ENCODE data around the gene FAIM2.

FAIM2 gene

GRCh38 chr12:49916129-49916919 is 12.6 kb upstream of the FAIM2 start:
- no peak for DNase-seq

- no peak for DNase-seq
Observed at GRCh38 chr12:49912345-49913255, 8.9 kb upstream of the FAIM2 start.

- DNase-seq = no peak
Observed at GRCh38 chr12:49911213-49911605, 7.5 kb upstream of the FAIM2 start.

- no peak for DNase-seq
Observed at GRCh38 chr12:49910331-49911212, 6.9 kb upstream of the FAIM2 start.

- no peak for DNase-seq
Observed at GRCh38 chr12:49909826-49910225, 6.1 kb upstream of the FAIM2 start.

- no peak for DNase-seq
Observed at GRCh38 chr12:49909356-49909755, 5.7 kb upstream of the FAIM2 start.

- DNase-seq = no peak
Observed at GRCh38 chr12:49907352-49907751, 3.7 kb upstream of the FAIM2 start.

GRCh38 chr12:49905718-49906314 is 2.1 kb upstream of the FAIM2 start:
- DNase-seq = no peak

GRCh38 chr12:49904601-49905000 is 901 bp upstream of the FAIM2 start:
- DNase-seq = no peak

GRCh38 chr12:49903351-49903699 is 375 bp downstream of the FAIM2 start:
- DNase-seq = no peak

- DNase-seq = no peak
Observed at GRCh38 chr12:49902399-49903350, 1.0 kb downstream of the FAIM2 start.

- no peak for DNase-seq
Observed at GRCh38 chr12:49901986-49902385, 1.7 kb downstream of the FAIM2 start.

- no peak for DNase-seq
Observed at GRCh38 chr12:49901026-49901425, 2.7 kb downstream of the FAIM2 start.

GRCh38 chr12:49900371-49900770 is 3.3 kb downstream of the FAIM2 start:
- no peak for DNase-seq

- no peak for DNase-seq
Observed at GRCh38 chr12:49899921-49900320, 3.8 kb downstream of the FAIM2 start.

- no peak for DNase-seq
Observed at GRCh38 chr12:49899286-49899843, 4.3 kb downstream of the FAIM2 start.

- DNase-seq = no peak
Observed at GRCh38 chr12:49897276-49897675, 6.4 kb downstream of the FAIM2 start.

- DNase-seq = no peak
Observed at GRCh38 chr12:49895773-49896172, 7.9 kb downstream of the FAIM2 start.

GRCh38 chr12:49894751-49895148 is 8.9 kb downstream of the FAIM2 start:
- DNase-seq = no peak

- DNase-seq = no peak
Observed at GRCh38 chr12:49893753-49894750, 9.6 kb downstream of the FAIM2 start.
